SJSA1 (cell line): ENCODE measurements around the gene GPR176. TPM values are rescaled to one million over a fixed set of nuclear protein-coding genes. Genes with fewer than 3 reads are reported as not detected.
A peak's percentile ranks its signal among the peaks of the same experiment; 100 is the strongest.

ENCODE experiments used
- DNase-seq, 2 experiments: peaks; one replicate each; pipeline ENCODE4 v3.0.0-alpha.2; 2015 to 2020; ENCODE audit warnings: low spot score in 2 of 2, low read depth in 1 of 2
- H3K27ac ChIP-seq: fragments of 250-450 bp; sonication (Bioruptor Pico); 2 replicates; pipeline ENCODE4 v1.5.1; 2020; ENCODE audit warnings: mild to moderate bottlenecking, moderate library complexity
- H3K27me3 ChIP-seq: fragments of 250-450 bp; sonication (Bioruptor Pico); replicated peaks from 2 replicates; pipeline ENCODE4 v1.5.1; 2020; ENCODE audit warnings: mild to moderate bottlenecking, moderate library complexity
- H3K36me3 ChIP-seq: fragments of 250-450 bp; sonication (Bioruptor Pico); 2 replicates; pipeline ENCODE4 v1.5.1; 2020; ENCODE audit warnings: mild to moderate bottlenecking
- H3K4me1 ChIP-seq: fragments of 250-450 bp; sonication (Bioruptor Pico); replicated peaks from 2 replicates; pipeline ENCODE4 v1.6.1; 2021; ENCODE audit warnings: mild to moderate bottlenecking
- H3K4me3 ChIP-seq: fragments of 250-450 bp; sonication (Bioruptor Pico); 2 replicates; pipeline ENCODE4 v1.5.1; 2020; ENCODE audit warnings: mild to moderate bottlenecking
- H3K9me3 ChIP-seq: fragments of 250-450 bp; sonication (Bioruptor Pico); replicated peaks from 2 replicates; pipeline ENCODE4 v1.5.1; 2020; ENCODE audit warnings: mild to moderate bottlenecking
- total RNA-seq: library from RNA; depleted of rRNA; stranded (reverse); fragments of >200 nt; shearing (Covaris generic); gene quantifications from 2 replicates; pipeline ENCODE4 v1.2.3, GENCODE V29; 2014

The GPR176 gene
- total RNA-seq, 1 experiment from 2014 or later: 117 TPM

DNA sequence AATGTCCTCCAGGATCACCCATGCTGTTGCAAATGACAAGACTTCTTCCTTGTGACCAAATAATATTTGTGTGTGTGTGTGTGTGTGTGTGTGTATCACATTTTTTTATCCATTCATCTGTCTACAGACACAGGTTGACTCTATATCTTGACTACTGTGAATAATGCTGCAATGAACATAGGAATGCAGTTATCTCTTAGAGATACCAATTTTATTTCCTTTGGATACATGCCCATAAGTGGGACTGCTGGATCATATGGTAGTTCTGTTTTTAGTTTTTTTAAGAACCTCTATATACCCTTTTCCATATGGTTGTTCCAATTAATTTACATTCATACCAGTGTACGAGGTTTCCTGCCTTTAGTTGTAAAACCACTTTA, 41.7 kb downstream of the GPR176 start:
- Histone ChIP-seq H3K36me3 (peaks cover 14% of the 10 kb centered on the region; the same call in 1 of the 2 replicates), H3K27ac (peak overlapping the region; percentile 76), H3K4me3 (no peak overlapping the region), H3K9me3 (no peaks in the 10 kb centered on the region), H3K27me3 (no peaks in the 10 kb centered on the region), H3K4me1 (peaks cover 17% of the 10 kb centered on the region)
- DNase-seq: no peak

DNA sequence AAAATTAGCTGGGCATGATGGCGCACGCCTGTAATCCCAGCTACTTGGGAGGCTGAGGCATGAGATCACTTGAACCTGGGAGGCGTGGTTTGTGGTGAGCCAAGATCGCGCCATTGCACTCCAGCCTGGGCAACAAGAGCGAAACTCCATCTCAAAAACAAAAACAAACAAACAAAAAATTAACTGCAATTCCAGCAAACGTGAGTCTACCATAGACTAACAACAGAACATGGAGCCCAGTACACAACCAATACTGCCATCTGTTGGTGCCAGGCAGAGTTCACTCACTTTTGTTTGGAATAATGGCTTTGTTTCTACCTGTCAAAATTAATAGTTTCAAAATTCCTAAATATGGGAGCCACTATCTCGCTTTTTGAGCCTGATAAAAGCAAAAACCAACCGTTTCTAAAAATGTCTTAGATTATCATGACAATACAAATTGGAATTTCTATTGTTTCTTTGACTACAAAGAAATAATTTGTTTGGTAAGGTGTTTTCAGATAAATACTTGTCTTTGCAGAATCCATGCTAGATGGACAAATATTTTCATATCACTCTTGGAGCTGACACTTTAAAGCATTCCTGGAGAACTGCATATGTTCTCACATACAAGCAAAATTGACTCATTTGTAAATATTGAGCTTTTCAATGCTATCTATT, 45.0 kb downstream of the GPR176 start:
- Histone ChIP-seq H3K36me3 (peaks cover 14% of the 10 kb centered on the region; the same call in 1 of the 2 replicates), H3K4me3 (no peak overlapping the region), H3K27ac (no peak overlapping the region), H3K9me3 (no peaks in the 10 kb centered on the region), H3K4me1 (peaks cover 17% of the 10 kb centered on the region), H3K27me3 (no peaks in the 10 kb centered on the region)
- DNase-seq: peak in 1 of 2 experiments; percentile 25

DNA sequence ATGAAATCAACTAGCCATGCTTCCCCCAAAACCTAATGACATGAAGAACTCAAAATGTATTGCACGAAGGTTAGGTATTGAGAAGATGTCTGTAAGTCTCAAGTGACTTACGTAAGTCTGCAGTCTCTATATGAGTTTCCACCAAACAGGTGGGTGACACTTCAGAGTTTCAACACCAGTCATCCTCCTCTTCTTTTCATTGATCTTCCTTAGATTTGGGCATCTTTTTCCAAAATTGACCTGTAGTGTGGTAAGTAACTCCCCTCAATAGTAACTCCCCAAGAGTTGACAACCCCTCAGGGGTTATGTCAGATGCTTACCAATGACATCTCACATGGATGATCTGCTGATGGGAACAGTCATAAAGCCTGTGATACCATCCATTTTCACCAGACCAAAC, 46.1 kb downstream of the GPR176 start:
- Histone ChIP-seq H3K4me1 (peaks cover 17% of the 10 kb centered on the region), H3K27me3 (no peaks in the 10 kb centered on the region), H3K4me3 (no peak overlapping the region), H3K36me3 (peaks cover 14% of the 10 kb centered on the region; the same call in 1 of the 2 replicates), H3K9me3 (no peaks in the 10 kb centered on the region), H3K27ac (no peak overlapping the region)
- no peak for DNase-seq

DNA sequence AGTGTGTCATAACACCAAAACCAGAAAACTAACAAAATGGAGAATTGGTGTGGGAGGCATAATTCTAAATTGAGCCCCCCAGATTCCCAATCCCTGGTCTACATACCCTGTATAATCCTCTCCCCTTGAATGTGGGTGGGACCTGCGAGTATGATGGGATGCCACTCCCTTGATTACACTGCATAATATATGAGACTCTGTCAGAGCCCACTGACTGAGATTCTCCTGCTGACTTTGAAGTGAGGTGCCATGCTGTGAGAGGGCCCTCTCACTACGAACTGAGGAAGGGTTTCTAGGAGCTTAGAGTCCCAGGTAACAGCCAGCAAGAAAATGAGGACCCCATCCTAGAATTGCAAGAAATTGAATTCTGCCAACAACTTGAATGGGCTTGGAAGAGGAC, 49.5 kb downstream of the GPR176 start:
- no peak overlapping the region for H3K4me3 ChIP-seq
- no peak overlapping the region for H3K27ac ChIP-seq
- no peak for DNase-seq
- H3K4me1 ChIP-seq: no peaks in the 10 kb centered on the region
- no peaks in the 10 kb centered on the region for H3K9me3 ChIP-seq
- H3K27me3 ChIP-seq: no peaks in the 10 kb centered on the region
- peaks cover 7% of the 10 kb centered on the region; the same call in 1 of the 2 replicates for H3K36me3 ChIP-seq

DNA sequence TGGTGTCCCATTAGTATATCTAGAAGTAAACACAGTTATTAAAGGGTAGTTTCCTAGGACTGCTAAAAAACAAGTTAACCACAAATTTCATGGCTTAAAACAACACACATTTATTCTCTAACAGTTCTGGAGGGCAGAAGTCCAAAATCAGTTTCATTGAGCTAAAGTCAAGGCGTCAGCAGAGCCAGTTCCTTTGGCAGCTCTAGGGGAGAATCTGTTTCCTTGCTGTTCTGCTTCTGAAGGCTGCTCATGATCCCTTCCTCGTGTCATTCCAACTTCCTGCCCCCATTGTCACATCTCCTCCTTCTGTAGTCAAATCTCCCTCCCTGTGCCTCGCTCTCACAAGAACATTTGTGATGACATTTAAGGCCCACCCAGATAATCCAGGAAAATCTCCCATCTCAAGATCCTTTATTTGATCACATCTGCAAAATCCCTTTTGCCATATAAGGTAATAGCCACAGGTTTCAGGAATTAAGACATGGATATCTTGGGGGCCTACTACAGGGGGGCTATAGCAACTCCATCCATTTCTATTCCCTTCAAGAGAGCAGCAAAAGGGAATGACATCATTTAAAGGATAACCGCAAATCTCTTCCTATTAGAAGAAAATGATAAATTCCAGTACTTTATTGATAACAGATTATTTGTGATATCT, 50.1 kb downstream of the GPR176 start:
- Histone ChIP-seq H3K27me3 (no peaks in the 10 kb centered on the region), H3K9me3 (no peaks in the 10 kb centered on the region), H3K36me3 (peaks cover 7% of the 10 kb centered on the region; the same call in 1 of the 2 replicates), H3K27ac (no peak overlapping the region), H3K4me1 (no peaks in the 10 kb centered on the region), H3K4me3 (no peak overlapping the region)
- DNase-seq: no peak

DNA sequence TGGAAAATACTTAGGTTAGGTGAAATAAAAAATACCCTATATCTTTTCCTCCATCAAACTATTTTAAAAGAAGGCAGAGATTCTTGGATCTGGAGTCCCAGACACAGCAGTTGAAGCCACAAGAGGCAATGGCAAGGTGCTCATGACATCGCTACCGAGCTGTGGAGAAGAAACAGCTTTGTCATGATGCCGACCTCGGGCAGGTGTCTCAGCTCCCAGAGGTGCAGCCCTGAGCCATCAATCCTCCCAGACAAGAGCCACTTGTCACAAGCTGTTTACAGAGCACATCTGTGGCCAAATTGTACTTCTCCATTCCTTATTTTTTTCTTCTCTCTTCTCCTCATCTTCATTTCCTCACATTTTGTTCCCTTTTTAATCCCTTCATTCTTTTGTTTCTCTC, 50.8 kb downstream of the GPR176 start:
- H3K4me1 ChIP-seq: no peaks in the 10 kb centered on the region
- peaks cover 5% of the 10 kb centered on the region; the same call in 1 of the 2 replicates for H3K36me3 ChIP-seq
- H3K27me3 ChIP-seq: no peaks in the 10 kb centered on the region
- no peak overlapping the region for H3K27ac ChIP-seq
- no peak overlapping the region for H3K4me3 ChIP-seq
- no peak for DNase-seq
- no peaks in the 10 kb centered on the region for H3K9me3 ChIP-seq

DNA sequence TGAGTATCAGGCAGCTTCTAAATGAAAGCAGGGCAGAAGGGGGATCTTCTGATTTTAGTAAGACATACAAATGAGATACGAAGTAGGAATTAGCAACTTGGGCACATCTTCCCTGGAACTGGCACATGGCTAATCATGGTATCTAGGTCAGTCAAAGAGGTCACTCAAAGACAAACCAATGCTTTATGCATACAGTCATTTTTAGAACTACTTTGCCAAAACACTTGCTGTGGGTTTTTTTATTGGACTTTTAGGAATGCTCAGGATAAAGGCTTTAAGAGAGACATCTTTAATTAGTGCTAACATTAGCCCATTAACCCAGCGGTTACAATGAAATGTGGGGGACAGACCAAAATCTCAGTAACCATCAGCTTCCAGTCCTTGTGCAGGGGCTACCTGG, 51.7 kb downstream of the GPR176 start:
- Histone ChIP-seq H3K27ac (no peak overlapping the region), H3K4me1 (no peaks in the 10 kb centered on the region), H3K36me3 (no peaks in the 10 kb centered on the region), H3K27me3 (no peaks in the 10 kb centered on the region), H3K9me3 (no peaks in the 10 kb centered on the region), H3K4me3 (no peak overlapping the region)
- DNase-seq: no peak

DNA sequence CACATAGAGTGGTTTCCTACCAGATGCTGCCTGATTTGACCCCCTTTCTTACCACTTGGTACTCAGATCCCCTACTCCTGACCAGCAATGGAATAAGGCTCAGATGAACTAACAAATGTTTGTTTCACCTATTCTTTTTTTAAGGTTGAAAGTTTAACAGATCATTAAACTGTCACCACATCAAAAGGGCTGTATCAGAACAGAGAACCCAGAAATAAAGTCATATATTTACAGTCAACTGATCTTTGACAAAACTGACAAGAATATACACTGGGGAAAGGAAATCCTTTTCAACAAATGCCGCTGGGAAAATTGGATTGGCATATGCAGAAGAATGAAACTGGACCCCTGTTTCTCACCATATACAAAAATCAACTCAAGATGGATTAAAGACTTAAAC, 56.0 kb downstream of the GPR176 start:
- Histone ChIP-seq H3K36me3 (no peaks in the 10 kb centered on the region), H3K27ac (no peak overlapping the region), H3K4me1 (no peaks in the 10 kb centered on the region), H3K27me3 (no peaks in the 10 kb centered on the region), H3K9me3 (no peaks in the 10 kb centered on the region), H3K4me3 (no peak overlapping the region)
- no peak for DNase-seq

DNA sequence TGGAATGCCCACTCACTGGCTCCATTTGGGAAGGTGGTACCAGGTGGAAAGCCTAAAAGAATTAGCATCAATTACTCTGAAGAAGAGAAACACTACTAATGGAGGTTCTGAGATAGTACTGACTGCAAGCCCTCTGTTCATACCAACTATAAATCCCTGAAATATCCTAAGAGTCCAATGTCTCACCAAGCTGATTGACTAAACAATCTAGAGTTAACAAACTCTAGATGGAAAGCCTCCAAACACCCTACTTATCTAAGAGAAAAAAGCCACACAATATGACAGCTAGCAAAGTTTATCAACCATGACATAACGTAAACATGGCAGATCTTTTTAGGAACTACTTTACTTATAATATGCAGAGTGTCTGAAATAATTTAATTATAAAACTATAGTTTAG, 59.2 kb downstream of the GPR176 start:
- peaks cover 14% of the 10 kb centered on the region for H3K4me1 ChIP-seq
- no peaks in the 10 kb centered on the region for H3K9me3 ChIP-seq
- no peaks in the 10 kb centered on the region for H3K36me3 ChIP-seq
- no peak overlapping the region for H3K4me3 ChIP-seq
- no peaks in the 10 kb centered on the region for H3K27me3 ChIP-seq
- no peak for DNase-seq
- H3K27ac ChIP-seq: no peak overlapping the region

DNA sequence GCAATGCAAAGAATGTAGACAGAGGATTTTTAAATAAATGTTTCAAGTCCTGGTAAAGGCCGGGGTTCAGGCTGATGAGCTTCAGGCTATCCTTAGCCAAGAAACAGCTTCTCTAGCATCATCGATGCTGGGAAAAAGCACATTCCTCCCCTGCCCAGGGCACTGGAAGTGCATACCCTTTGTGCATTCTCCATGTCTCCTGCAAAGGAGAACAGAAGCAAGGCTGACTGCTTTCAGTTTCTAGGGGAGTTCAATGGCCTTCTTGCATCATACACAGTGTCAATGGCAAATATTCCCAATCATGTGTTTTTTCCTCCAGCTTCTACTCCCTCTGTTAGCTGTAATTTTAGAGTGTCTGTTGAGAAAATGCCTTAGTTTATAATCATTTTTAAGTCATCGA, 59.9 kb downstream of the GPR176 start:
- no peaks in the 10 kb centered on the region for H3K36me3 ChIP-seq
- no peaks in the 10 kb centered on the region for H3K9me3 ChIP-seq
- no peaks in the 10 kb centered on the region for H3K27me3 ChIP-seq
- H3K4me1 ChIP-seq: peaks cover 14% of the 10 kb centered on the region
- no peak for DNase-seq
- H3K4me3 ChIP-seq: no peak overlapping the region
- H3K27ac ChIP-seq: no peak overlapping the region

DNA sequence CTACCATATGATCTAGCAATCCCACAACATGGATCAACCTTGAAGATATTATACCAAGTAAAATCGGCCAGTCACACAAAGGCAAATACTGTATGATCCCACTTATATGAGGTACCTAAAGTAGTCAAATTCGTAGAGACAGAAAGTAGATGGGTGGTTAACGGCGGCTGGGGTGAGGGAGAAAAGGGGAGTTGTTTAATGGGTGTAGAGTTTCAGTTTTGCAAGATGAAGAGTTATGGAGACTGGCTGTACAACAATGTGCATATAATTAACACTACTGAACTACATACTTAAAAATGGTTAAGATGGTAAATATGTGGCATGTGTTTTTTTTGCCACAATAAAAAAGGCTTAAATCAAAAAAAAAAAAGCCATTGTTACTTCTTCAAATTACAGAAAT, 60.4 kb downstream of the GPR176 start:
- Histone ChIP-seq H3K4me1 (peaks cover 14% of the 10 kb centered on the region), H3K27me3 (no peaks in the 10 kb centered on the region), H3K36me3 (no peaks in the 10 kb centered on the region), H3K4me3 (no peak overlapping the region), H3K9me3 (no peaks in the 10 kb centered on the region), H3K27ac (no peak overlapping the region)
- DNase-seq: no peak

DNA sequence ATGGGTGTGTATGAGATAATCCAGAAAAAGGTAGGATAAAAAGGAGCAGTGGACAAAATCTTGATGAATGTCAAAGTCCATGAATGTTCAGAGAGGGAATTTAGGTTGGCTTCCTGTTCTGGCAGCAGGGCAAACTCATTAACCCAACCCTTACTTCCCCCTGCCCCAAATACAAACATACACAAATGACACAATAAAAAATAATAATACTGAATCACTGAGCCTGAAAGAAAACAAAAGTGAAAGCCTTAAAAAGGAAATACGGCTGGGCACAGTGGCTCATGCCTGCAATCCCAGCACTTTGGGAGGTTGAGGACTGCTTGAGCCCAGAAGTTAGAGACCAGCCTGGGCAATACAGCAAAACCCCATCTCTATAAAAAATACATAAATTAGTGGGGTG, 62.9 kb downstream of the GPR176 start:
- peak in 1 of 2 experiments; percentile 27 for DNase-seq
- Histone ChIP-seq H3K27ac (no peak overlapping the region), H3K4me1 (peaks cover 24% of the 10 kb centered on the region), H3K4me3 (no peak overlapping the region), H3K9me3 (no peaks in the 10 kb centered on the region), H3K36me3 (no peaks in the 10 kb centered on the region), H3K27me3 (no peaks in the 10 kb centered on the region)

DNA sequence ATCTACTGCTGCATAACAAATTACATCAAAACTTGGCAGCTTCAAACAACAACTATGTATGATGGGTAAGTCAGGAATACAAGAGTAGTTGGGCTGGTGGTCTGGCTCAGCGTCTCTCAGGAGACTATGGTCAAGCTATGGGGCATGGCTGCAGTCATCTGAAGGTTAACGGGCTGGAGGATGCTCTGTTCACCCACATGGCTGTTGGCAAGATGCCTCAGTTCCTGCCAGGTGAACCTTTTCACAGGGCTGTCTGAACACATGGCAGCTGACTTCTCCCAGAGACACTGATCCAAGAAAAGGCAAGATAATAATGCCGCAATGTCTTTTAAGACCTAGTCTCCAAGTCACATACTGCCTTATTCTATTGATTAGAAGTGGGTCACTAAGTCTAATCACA, 63.7 kb downstream of the GPR176 start:
- no peak for DNase-seq
- Histone ChIP-seq H3K4me1 (peaks cover 32% of the 10 kb centered on the region), H3K27me3 (no peaks in the 10 kb centered on the region), H3K4me3 (no peak overlapping the region), H3K36me3 (no peaks in the 10 kb centered on the region), H3K9me3 (no peaks in the 10 kb centered on the region), H3K27ac (no peak overlapping the region)

DNA sequence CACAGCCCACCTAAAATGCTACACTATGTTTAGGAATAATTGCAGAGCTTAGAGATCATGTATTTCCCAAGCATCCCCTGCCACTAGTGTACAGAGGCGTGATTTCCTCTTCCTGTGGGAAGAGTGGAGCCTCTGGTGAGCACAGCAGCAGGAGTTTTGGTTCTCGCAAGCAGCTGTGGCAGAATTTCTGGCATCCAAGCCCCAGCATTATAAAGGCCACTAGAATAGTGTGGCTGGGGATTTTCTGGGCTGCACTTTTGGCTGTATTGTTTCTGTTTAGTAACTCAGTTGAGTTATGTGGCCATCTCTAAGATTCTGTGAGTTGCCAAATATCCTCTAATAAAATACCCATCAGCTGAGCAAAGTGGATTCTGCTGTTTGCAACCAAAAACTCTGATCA, 64.7 kb downstream of the GPR176 start:
- no peak for DNase-seq
- Histone ChIP-seq H3K27me3 (no peaks in the 10 kb centered on the region), H3K9me3 (no peaks in the 10 kb centered on the region), H3K27ac (no peak overlapping the region), H3K4me3 (no peak overlapping the region), H3K4me1 (peaks cover 41% of the 10 kb centered on the region), H3K36me3 (no peaks in the 10 kb centered on the region; the same call in 1 of the 2 replicates)
